Coronary artery (tissue), 2 donors: ENCODE data around the gene RND1.
"Not testable (repeated sequence)": the region's sequence is repeated elsewhere in the genome, so short reads cannot be mapped to it uniquely, and the experiment has no call there.

ENCODE experiments used
- DNase-seq: peaks from one replicate; pipeline ENCODE4 v3.0.0-alpha.2; 2017; ENCODE audit warnings: low spot score
- H3K27ac ChIP-seq, 2 donors: fragments of 200-600 bp; sonication (generic); one replicate each; pipeline ENCODE4 v1.5.1; 2016 to 2019
- H3K4me3 ChIP-seq: fragments of 200-600 bp; sonication (generic); 2 replicates; pipeline ENCODE4 v1.5.1; 2016; ENCODE audit warnings: mild to moderate bottlenecking, moderate library complexity
- CTCF ChIP-seq: fragments of 200-600 bp; sonication (generic); IDR thresholded peaks from one replicate; pipeline ENCODE4 v1.5.1; 2019; ENCODE audit warnings: antibody characterized with exemption

The RND1 gene

GRCh38 chr12:48882315-48882687 is 16.6 kb upstream of the RND1 start:
- peak overlapping the region in 1 of 2 donors; percentile 51 for H3K27ac ChIP-seq
- no peak for DNase-seq
- no peak for TF ChIP-seq CTCF
- peak overlapping the region; percentile 54 for H3K4me3 ChIP-seq

DNA sequence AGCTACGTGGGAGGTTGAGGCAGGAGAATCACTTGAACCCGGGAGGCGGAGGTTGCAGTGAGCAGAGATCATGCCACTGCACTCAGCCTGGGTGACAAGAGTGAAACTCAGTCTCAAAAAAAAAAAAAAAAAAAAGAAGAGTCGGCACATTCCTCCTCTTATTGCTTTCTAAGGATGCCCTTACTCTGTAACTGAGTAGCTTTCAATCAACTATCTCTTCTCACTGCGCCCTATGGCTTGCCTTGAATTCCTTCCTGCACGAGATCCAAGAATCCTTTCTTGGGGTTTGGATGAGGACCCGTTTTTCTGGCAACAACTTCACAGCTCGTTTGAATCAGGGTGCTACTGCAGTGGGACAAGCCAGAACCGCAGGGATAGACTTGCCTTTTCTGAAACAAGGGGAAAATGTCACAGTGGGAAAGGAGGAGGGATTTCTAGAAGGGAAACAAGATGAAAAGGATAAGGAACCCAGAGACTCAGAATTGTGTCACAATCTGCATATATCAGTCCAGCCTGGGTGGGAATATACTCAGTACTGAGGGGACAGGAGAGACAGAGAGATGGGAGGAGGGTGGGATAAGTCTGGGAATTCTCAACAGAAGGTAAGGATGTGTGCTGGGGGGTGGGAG is 16.1 kb upstream of the RND1 start:
- TF ChIP-seq CTCF = no peak
- Histone ChIP-seq H3K27ac (peak overlapping the region in 1 of 2 donors; percentile 51), H3K4me3 (peak overlapping the region; percentile 54)
- no peak for DNase-seq

GRCh38 chr12:48880647-48881046 is 15.0 kb upstream of the RND1 start:
- TF ChIP-seq CTCF = no peak
- DNase-seq = no peak
- H3K4me3 ChIP-seq = no peak overlapping the region
- no peak overlapping the region for H3K27ac ChIP-seq

- no peak for TF ChIP-seq CTCF
- no peak overlapping the region for H3K4me3 ChIP-seq
- no peak overlapping the region for H3K27ac ChIP-seq
- no peak for DNase-seq
These were observed 12.9 kb upstream of the RND1 start for GRCh38 chr12:48878548-48878947.

DNA sequence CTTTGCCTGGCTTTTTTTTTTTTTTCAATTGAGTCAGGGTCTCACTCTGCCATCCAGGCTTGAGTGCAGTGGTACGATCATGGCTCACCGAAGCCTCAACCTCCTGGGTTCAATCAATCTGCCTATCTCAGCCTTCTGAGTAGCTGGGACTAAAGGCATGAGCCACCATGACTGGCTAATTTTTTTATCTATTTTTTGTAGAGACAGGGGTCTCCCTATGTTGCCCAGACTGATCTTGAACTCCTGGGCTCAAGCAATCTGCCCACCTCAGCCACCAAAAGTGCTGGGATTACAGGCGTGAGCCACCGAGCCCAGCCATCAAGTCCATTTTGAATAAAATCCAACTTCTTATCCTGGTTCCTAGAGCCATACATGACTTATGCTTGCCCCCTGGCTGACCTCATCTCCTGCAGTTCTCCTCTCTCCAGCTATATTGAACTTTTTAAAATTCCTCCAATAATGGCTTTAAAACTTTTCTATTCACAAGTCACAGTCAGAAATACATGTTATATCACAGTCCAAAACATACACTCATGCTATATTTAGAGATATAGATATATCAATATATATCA is 10.4 kb upstream of the RND1 start:
- Histone ChIP-seq H3K4me3 (no peak overlapping the region), H3K27ac (no peak overlapping the region)
- DNase-seq = no peak
- TF ChIP-seq CTCF = no peak

DNA sequence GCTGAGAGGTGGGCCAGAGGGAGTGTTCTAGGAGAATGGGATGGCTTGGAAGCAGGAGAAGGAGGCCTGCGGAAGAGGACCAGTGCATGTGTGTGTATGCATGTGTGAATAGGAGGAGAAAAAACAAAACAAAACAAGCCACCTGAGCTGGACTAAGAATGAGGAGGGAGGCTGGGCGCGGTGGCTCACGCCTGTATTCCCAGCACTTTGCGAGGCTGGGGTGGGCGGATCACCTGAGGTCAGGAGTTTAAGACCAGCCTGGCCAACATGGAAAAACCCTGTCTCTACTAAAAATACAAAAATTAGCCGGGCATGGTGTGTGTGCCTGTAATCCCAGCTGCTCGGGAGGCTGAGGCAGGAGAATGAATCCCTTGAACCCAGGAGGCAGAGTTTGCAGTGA is 7.9 kb upstream of the RND1 start:
- not testable (repeated sequence) for H3K27ac ChIP-seq, H3K4me3 ChIP-seq, DNase-seq

DNA sequence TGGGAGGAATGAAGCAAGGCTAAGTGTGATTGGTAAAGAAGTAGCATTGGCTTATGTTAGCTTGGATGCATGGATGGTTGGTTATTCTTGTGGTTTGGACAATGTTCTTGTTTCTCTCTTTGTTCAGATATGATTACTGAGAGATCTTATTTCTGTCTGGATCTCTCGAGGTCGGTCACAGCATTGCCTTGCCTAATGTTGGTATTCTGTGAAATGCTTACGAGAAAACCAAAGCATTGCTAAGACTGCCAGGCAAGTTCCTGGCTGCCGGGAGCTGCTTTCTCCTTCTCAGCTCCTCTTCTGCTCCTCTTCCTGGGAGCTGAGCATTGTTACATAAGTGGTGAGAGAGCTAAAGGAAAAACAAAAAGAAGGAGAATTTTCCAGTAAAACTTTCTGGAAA is 7.4 kb upstream of the RND1 start:
- no peak for TF ChIP-seq CTCF
- Histone ChIP-seq H3K27ac (no peak overlapping the region), H3K4me3 (no peak overlapping the region)
- DNase-seq = no peak
